Omental fat pad (tissue), 4 donors: ENCODE data around the gene SOWAHC. TPM values are rescaled to one million over a fixed set of nuclear protein-coding genes. Genes with fewer than 3 reads are reported as not detected.
"Not testable (repeated sequence)": the region's sequence is repeated elsewhere in the genome, so short reads cannot be mapped to it uniquely, and the experiment has no call there.

ENCODE experiments used
- ATAC-seq: fragments of 150-250 bp; one replicate; pipeline ENCODE4 v1.9.1; 2016; ENCODE audit warnings: mild to moderate bottlenecking, moderate library complexity; ENCODE audit not compliant: low FRiP score
- DNase-seq: peaks from one replicate; pipeline ENCODE4 v3.0.0-alpha.2; 2019; ENCODE audit warnings: low spot score
- total RNA-seq, 4 donors: library from RNA; depleted of rRNA; stranded (reverse); fragments of >200 nt; gene quantifications; one replicate each; pipeline ENCODE4 v1.1.0, GENCODE V29; 2016
- TF ChIP-seq, protein P1 (sequence below), 3 donors: fragments of 450-650 bp; IDR thresholded peaks; one replicate each; pipeline ENCODE4 v1.5.1; 2016 to 2017; ENCODE audit warnings: antibody characterized with exemption in 3 of 3, mild to moderate bottlenecking in 3 of 3, moderate library complexity in 2 of 3

Gene SOWAHC, protein sequence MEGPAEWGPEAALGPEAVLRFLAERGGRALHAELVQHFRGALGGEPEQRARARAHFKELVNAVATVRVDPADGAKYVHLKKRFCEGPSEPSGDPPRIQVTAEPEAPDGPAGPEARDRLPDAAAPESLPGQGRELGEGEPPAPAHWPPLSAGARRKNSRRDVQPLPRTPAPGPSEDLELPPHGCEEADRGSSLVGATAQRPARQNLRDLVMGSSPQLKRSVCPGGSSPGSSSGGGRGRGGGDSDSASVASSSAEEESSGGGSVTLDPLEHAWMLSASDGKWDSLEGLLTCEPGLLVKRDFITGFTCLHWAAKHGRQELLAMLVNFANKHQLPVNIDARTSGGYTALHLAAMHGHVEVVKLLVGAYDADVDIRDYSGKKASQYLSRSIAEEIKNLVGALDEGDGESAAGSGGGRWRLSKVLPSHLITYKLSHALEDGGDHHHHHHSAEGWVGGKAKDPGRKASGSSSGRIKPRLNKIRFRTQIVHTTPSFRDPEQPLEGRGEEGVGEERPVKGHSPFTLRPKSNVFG
- 10 to 100 TPM in 2 of 4 donors, 1 to 10 TPM in 2; 8.5 to 16.3 (median 12.3) TPM for total RNA-seq

GRCh38 chr2:109613922-109614714 lies at the start of gene SOWAHC, which contains the start of gene SEPTIN10:
TSS of gene SOWAHC (plus strand) at chr2:109614364. CDS start at chr2:109614490, 126 bp downstream.
TSS of gene SEPTIN10 (minus strand) at chr2:109613966. CDS start at chr2:109613827, 139 bp downstream.
- ATAC-seq (peak; percentile 95), DNase-seq (peak; percentile 85)
- TF ChIP-seq, protein P1, sequence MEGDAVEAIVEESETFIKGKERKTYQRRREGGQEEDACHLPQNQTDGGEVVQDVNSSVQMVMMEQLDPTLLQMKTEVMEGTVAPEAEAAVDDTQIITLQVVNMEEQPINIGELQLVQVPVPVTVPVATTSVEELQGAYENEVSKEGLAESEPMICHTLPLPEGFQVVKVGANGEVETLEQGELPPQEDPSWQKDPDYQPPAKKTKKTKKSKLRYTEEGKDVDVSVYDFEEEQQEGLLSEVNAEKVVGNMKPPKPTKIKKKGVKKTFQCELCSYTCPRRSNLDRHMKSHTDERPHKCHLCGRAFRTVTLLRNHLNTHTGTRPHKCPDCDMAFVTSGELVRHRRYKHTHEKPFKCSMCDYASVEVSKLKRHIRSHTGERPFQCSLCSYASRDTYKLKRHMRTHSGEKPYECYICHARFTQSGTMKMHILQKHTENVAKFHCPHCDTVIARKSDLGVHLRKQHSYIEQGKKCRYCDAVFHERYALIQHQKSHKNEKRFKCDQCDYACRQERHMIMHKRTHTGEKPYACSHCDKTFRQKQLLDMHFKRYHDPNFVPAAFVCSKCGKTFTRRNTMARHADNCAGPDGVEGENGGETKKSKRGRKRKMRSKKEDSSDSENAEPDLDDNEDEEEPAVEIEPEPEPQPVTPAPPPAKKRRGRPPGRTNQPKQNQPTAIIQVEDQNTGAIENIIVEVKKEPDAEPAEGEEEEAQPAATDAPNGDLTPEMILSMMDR (IDR thresholded peaks at IDR 0.05), result no peak

DNA sequence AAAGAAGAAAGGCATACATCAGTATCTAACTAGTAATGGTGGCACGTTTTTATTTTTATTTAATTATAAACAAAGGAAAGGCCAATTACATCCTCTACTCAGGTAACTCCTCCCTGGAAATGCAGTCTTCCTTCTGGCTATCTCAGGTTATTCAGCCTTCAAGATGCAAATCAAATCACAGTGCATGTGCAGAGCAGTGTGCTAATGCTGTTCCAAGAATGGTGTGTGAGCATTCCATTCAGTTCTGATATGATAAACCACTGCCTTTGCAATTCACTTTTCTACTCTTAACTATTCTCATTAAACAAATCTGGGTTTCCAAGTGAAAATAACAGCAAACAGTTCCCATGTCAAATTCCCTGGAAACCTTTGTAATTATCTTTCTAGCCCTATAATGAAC lies 38.8 kb upstream of the SOWAHC start:
- TF ChIP-seq, protein P1 (IDR thresholded peaks at IDR 0.05), result no peak
- ATAC-seq (no peak), DNase-seq (no peak)

GRCh38 chr2:109577630-109578029 lies 36.5 kb upstream of the SOWAHC start:
- not testable (repeated sequence) for DNase-seq, ATAC-seq

- no peak for DNase-seq
Observed at GRCh38 chr2:109582928-109583895, 31.0 kb upstream of the SOWAHC start.

GRCh38 chr2:109586687-109587086 lies 27.5 kb upstream of the SOWAHC start:
- TF ChIP-seq, protein P1 (IDR thresholded peaks at IDR 0.05), result no peak
- ATAC-seq (no peak), DNase-seq (no peak)

More at GRCh38 chr2:109582928-109583895, 31.0 kb upstream of the SOWAHC start:
- no peak for ATAC-seq
- TF ChIP-seq, protein P1 (IDR thresholded peaks at IDR 0.05), result no peak

- DNase-seq, result no peak
- no peak for ATAC-seq
Observed at GRCh38 chr2:109591206-109591605, 23.0 kb upstream of the SOWAHC start.

More at GRCh38 chr2:109591206-109591605, 23.0 kb upstream of the SOWAHC start:
- TF ChIP-seq, protein P1 (IDR thresholded peaks at IDR 0.05), result no peak
